ENCODE data around the gene TPCN2.

TPCN2 gene

GRCh38 chr11:69094111-69094914, 45.6 kb downstream of the TPCN2 start:
- DNase-seq (ENCODE audit: low read depth in 2 of 2), result no peak

GRCh38 chr11:69094915-69095290, 46.2 kb downstream of the TPCN2 start:
- DNase-seq (ENCODE audit: low read depth in 2 of 2), result no peak

- no peak for DNase-seq (ENCODE audit: low read depth in 2 of 2)
These were observed 46.6 kb downstream of the TPCN2 start for GRCh38 chr11:69095300-69095699.

GRCh38 chr11:69096473-69096872, 47.7 kb downstream of the TPCN2 start:
- no peak for DNase-seq (ENCODE audit: low read depth in 2 of 2)

GRCh38 chr11:69097263-69097662, 48.5 kb downstream of the TPCN2 start:
- no peak for DNase-seq (ENCODE audit: low read depth in 2 of 2)

GRCh38 chr11:69099180-69099579, 50.4 kb downstream of the TPCN2 start:
- no peak for DNase-seq (ENCODE audit: low read depth in 2 of 2)

GRCh38 chr11:69100454-69101114, 51.9 kb downstream of the TPCN2 start:
- no peak for DNase-seq (ENCODE audit: low read depth in 2 of 2)

- peak; percentile 75 to 81 for DNase-seq (ENCODE audit: low read depth in 2 of 2)
These were observed 52.5 kb downstream of the TPCN2 start for GRCh38 chr11:69101115-69101791.

- no peak for DNase-seq (ENCODE audit: low read depth in 2 of 2)
These were observed 53.3 kb downstream of the TPCN2 start for GRCh38 chr11:69101792-69102695.

GRCh38 chr11:69102732-69103615, 54.2 kb downstream of the TPCN2 start:
- no peak for DNase-seq (ENCODE audit: low read depth in 2 of 2)

- DNase-seq (ENCODE audit: low read depth in 2 of 2), result no peak
These were observed 55.6 kb downstream of the TPCN2 start for GRCh38 chr11:69104212-69104855.

GRCh38 chr11:69104856-69105395, 56.2 kb downstream of the TPCN2 start:
- DNase-seq (ENCODE audit: low read depth in 2 of 2), result no peak

- no peak for DNase-seq (ENCODE audit: low read depth in 2 of 2)
These were observed 56.8 kb downstream of the TPCN2 start for GRCh38 chr11:69105461-69106030.

- DNase-seq (ENCODE audit: low read depth in 2 of 2), result no peak
These were observed 57.5 kb downstream of the TPCN2 start for GRCh38 chr11:69106031-69106811.

GRCh38 chr11:69107413-69107812, 58.7 kb downstream of the TPCN2 start:
- no peak for DNase-seq (ENCODE audit: low read depth in 2 of 2)

- DNase-seq (ENCODE audit: low read depth in 2 of 2), result no peak
These were observed 59.3 kb downstream of the TPCN2 start for GRCh38 chr11:69108030-69108429.

- DNase-seq (ENCODE audit: low read depth in 2 of 2), result no peak
These were observed 59.8 kb downstream of the TPCN2 start for GRCh38 chr11:69108559-69108958.

GRCh38 chr11:69109101-69109500, 60.4 kb downstream of the TPCN2 start:
- DNase-seq (ENCODE audit: low read depth in 2 of 2), result no peak

GRCh38 chr11:69110451-69110850, 61.7 kb downstream of the TPCN2 start:
- DNase-seq (ENCODE audit: low read depth in 2 of 2), result no peak
